HG02678 (cell line): Measurements from ENCODE around the gene ESPN.
"Not testable (repeated sequence)": the region's sequence is repeated elsewhere in the genome, so short reads cannot be mapped to it uniquely, and the experiment has no call there.

Experiments used
- ATAC-seq: cut with Tn5 transposase; IDR thresholded peaks from one replicate; pipeline ENCODE4 v1.9.1; 2021; ENCODE audit warnings: mild to moderate bottlenecking, moderate library complexity; ENCODE audit not compliant: unreplicated experiment

The ESPN gene

GRCh38 chr1:6477039-6477820, 52.7 kb downstream of the ESPN start:
- ATAC-seq: no peak

DNA sequence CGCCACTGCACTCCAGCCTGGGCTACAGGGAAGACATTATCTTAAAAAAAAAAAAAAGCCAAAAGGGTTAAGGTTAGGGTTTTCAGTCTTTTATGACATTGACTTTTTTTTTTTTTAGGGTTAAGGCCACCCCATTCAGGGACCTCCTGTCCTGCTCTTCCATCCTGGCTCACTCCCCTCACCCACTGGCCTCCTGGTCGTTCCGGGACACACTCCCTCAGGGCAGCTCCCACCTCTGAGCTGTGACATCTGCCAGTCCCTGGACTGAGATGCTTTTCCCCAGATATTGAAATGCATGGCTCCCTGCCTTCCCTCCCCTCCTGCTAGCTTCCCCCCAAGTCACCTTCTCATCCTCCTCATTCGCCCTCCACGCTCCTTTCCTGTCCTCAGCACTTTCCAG, 57.2 kb downstream of the ESPN start:
- ATAC-seq: no peak

- ATAC-seq: no peak
Measured at GRCh38 chr1:6483017-6483760, 58.6 kb downstream of the ESPN start.

DNA sequence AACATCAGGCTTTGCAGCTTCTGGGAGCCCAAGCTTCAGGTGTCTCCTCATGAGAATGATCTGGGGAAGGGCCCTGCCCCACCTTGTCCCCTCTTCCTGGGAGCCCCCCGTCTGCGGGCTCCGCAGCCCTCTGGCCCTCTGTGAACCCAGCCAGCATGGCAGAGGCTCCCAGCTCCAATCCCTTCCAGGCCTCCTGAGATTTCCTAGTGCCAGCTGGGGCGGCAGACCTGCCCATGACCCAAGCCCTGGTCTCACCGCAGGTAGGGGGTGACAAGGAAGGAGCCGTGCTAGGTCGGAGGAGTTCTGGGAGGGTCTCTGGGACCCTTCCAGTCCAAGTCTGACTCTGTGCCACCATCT, 59.2 kb downstream of the ESPN start:
- ATAC-seq: no peak

GRCh38 chr1:6484826-6485167, 60.2 kb downstream of the ESPN start:
- ATAC-seq: no peak

DNA sequence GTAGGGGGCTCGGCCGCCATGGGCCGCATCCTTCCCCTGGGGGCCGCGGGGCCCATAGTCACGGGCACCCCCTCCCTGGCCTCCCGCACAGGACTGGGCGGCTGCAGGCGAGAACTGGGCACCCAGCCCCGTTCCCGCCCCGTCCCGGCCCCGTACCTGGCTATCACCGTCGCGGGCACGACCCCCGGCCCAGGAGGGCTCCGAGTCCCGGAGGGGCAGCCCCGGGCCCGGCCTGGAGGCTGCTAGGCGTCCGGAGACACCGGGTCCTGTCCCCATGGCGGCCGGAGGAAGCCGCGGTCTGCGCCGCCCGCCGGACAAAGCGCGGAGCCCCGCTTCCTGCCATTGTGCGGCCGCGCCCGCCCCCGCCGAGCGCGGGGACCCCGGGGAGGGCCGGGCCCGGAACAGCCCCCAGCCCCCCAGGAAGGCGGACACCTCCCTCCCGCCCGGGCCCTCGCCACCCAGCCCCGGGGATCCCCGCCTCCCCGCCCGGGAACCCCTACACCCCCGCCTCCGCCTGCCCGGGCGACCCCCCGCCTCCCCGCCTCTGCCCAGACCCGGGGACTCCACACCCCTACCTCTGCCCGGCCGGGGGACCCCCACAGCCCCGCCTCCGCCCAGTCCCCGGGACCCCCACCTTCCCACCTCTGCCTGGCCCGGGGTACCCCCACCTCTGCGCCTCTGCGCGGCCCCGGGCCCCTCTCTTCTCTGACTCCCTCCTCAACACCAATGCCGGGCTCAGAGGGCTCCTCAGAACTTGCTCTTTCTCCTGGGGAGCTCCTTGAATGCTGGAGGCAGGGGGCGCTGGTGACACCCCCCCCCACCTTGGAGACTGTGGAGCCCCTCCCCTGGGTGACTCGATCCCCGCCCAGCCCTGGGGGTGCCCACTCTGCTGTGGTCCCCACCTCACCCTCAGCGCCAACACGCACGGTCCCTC, 60.9 kb downstream of the ESPN start:
- no peak for ATAC-seq

DNA sequence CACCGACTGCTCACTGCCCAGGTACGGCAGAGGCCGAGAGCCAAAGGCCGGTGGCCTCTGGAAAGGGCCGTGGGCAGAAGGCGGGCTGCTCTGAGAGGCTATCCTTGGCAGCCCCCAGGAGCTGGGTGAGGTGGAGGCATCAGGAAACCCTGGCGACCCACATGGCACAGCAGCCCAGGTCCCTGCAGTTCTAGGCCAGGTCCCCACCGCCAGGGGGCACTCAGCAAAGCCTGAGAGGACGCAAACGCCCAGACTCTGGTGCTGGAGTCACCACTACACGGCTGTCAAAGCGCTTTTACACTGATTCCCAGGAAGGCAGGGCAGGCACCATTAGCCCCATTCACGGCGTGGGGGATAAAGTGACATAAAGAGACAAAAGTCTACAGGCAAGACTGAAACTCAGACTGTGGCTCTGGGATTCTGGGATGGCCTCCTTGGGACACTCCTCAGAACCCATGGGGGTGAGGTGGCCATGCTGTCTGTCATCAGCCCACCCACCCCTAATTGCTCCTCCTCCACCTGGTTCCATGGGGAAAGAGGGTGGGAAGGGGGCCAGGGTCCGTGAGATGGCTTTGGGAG, 61.9 kb downstream of the ESPN start:
- ATAC-seq: peak; percentile 47

DNA sequence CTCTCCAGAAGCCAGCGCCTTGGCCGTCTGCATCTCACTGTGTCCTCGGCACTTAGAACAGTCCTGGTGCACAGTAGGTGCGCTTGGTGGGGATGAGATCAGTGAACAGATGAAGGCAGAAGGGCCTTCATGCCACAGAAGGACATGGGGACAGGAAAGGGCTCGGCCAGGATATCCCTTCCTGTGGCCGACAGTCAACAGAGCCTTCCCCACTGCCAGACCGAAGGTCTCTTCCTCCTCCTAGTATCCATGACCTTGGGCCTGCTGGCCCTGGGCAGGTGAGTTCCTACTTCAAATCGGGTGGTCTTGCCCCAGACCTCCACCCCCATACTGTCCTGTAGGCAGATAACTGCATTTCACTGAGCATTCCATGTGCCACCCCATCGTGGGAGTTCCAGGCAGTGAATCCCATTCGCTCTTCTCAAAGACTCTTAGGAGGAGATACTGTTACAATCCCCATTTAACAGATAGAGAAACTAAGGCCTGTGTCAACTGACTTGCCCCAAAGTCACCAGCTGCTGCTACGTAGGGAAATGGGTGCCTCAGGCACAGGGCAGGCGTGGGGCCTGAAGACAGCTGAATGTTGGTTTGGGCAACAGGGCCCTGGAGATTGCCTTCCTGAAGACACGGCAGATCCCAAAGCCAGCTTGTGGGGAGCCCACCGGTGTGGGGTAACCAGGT, 63.4 kb downstream of the ESPN start:
- no peak for ATAC-seq

GRCh38 chr1:6488602-6489382, 64.2 kb downstream of the ESPN start:
- no peak for ATAC-seq

- no peak for ATAC-seq
Measured at GRCh38 chr1:6489383-6489765, 64.8 kb downstream of the ESPN start.

GRCh38 chr1:6489799-6490180, 65.2 kb downstream of the ESPN start:
- peak; percentile 61 for ATAC-seq

DNA sequence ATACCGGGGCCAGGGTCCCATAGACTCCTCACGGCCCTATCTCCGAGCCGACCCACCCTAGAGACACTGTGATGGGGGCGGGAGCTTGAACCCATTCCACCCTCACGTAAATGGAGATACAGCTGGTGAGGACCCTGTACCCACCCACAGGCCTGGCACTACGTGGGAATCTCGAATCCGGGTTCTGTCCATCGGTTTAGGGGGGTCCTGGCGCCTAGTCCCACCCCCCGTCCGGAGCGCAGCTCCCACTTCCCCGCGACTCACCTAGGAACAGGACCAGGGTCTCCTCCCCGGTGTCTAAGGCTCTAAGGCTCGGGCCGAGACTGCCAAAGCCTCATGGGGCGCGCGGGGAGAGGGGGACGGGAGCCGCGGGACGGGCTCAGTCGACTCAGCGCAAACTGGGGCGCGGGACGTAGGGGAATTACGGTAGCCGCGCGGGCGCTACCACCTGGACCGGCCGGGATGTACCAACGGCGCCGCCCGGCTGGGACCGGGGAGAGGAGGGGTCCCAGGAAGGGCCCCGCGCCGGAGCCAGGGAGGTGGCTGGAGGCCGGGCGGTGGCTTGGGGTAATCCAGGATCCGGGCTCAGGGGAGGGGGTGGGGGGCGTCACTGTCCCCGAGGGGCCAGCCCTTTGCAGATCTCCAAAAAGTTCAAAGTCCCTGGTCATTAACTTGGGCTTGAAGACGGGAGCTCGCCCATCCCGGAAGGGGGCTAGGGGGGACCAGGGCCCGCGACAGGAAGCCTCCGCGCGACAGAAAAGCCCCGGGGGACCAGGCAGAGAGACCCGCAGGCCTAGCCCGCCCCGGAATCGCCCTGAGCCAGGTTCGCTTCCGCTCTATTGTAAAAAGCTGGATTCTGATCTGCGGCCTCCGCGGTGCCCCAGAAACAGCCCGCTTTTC, 65.9 kb downstream of the ESPN start:
- ATAC-seq: peak; percentile 46

- no peak for ATAC-seq
Measured at GRCh38 chr1:6491081-6491449, 66.5 kb downstream of the ESPN start.

DNA sequence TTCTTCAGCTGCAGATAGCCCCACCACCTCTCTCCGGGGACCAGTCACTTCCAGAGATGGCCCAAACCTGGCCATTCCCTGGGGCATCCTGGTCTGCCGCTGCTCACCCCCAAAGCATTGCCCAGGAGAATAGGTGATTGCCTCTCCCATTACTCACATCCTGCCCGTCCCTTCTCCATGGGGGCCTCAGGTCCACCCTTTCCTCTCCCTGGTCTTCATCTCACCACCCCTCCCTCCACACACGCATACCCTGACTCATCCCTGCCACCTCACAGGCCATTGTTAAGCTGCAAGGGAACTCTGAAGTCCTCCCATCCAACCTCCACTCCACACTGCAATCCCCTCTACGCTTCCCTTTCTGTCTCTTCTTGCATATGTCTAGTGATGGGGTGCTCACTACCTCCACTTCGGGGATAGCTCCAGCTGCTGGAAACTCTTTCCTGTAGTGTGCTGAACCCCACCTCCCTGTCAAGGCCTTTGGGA, 66.9 kb downstream of the ESPN start, which contains the start of gene PLEKHG5:
TSS of gene PLEKHG5 (minus strand) at position 188 of the 483 bp plus-strand sequence. CDS start 14,096 bp downstream, outside the sequence.
- ATAC-seq: no peak

- no peak for ATAC-seq
Measured at GRCh38 chr1:6491966-6492365, 67.4 kb downstream of the ESPN start.

DNA sequence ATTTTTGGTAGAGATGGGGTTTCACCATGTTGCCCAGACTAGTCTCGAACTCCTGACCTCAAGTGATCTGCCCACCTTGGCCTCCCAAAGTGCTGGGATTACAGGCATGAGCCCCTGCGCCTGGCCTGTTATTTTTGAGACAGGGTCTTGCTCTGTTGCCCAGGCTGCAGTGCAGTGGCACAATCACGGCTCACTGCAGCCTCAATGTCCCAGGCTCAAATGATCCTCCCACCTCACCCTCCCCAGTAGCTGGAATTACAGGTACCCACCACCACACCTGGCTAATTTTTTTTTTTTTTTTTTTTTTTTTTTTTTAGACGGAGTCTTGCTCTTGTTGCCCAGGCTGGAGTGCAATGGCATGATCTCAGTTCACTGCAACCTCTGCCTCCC, 69.3 kb downstream of the ESPN start:
- ATAC-seq: not testable (repeated sequence)

DNA sequence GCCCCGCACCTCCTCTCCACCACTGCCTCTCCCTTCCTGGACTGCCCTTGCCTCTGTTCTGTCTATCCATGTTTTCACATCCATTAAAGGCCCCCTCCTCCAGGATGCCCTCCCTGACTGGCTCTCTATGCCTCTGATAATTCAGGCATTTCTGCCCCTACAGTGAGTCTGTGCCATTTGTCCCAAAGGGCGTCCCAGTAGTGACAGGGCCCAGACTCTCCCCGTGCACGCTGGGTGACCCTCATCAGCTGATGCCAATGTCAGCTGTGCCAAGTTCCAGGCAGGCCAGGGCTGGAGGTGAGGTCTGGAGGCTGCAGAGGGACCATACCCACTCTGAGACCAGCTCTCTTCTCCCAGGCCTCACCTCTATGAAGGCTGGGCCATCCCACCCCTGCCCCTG, 70.1 kb downstream of the ESPN start:
- no peak for ATAC-seq

DNA sequence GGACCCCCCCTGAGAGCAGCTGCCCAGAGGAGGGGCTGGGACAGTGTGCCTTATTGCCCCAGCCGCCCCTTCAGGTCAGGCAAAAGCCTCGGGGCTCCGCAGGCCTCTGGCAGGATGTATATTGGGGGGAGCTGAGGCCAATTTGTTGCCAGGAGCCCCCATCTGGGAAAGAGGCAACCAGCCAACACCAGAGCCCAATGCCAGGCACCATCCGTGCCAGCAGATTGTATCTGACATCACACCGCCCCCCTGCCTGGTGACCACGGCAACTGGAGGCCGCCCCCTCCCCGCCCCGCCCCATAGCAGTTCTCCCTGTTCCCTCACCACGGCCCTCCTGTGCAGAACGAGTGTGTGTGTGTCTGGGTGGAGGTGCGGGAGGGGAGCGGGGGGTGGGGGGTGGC, 70.5 kb downstream of the ESPN start:
- no peak for ATAC-seq
